Transverse colon (tissue), 4 donors: Measurements from ENCODE around the gene NT5C1A. TPM values are rescaled to one million over a fixed set of nuclear protein-coding genes. Genes with fewer than 3 reads are reported as not detected.

Experiments used
- DNase-seq: peaks from one replicate; pipeline ENCODE4 v3.0.0-alpha.2; 2019
- H3K27ac ChIP-seq, 4 donors: fragments of 200-600 bp; sonication (generic); 2 replicates each; pipeline ENCODE4 v1.5.1; 2016 to 2018; ENCODE audit warnings: inconsistent platforms in 4 of 4
- H3K27me3 ChIP-seq: fragments of 200-600 bp; sonication (generic); 2 replicates; pipeline ENCODE4 v1.5.1; 2017; ENCODE audit warnings: inconsistent platforms
- H3K36me3 ChIP-seq, 4 donors: fragments of 200-600 bp; sonication (generic); 2 replicates each; pipeline ENCODE4 v1.5.1; 2017 to 2019; ENCODE audit warnings: inconsistent platforms in 4 of 4
- H3K4me1 ChIP-seq, 4 donors: fragments of 200-600 bp; sonication (generic); 2 replicates each; pipeline ENCODE4 v1.5.1; 2017 to 2020; ENCODE audit warnings: inconsistent platforms in 4 of 4
- H3K4me3 ChIP-seq, 4 donors: fragments of 200-600 bp; sonication (generic); 1 replicate in 1 of 4; 2 replicates in 3 of 4; pipeline versions ENCODE4 v1.5.1 to v1.6.1; 2017 to 2019; ENCODE audit warnings: inconsistent platforms in 4 of 4
- H3K9me3 ChIP-seq, 2 donors: fragments of 200-600 bp; sonication (generic); 2 replicates each; pipeline ENCODE4 v1.5.1; 2017 to 2019; ENCODE audit warnings: inconsistent platforms in 2 of 2
- CTCF ChIP-seq, 5 experiments: fragments of 200-600 bp in 3 of 5; fragments of 450-650 bp in 2 of 5; sonication (generic) in 3 of 5; IDR thresholded peaks; 1 replicate in 2 of 5; 2 replicates in 3 of 5; pipeline ENCODE4 v1.5.1; 2016 to 2017; ENCODE audit warnings: antibody characterized with exemption in 5 of 5, inconsistent platforms in 3 of 5, mild to moderate bottlenecking in 2 of 5, moderate library complexity in 1 of 5
- EP300 ChIP-seq: sonication (generic); formaldehyde crosslinking; IDR thresholded peaks from one replicate; pipeline ENCODE4 v1.6.1; 2017; ENCODE audit warnings: antibody characterized with exemption, low read depth
- POLR2A ChIP-seq: fragments of 450-650 bp; IDR thresholded peaks from one replicate; pipeline ENCODE4 v1.6.1; 2016; ENCODE audit warnings: antibody characterized with exemption, mild to moderate bottlenecking, moderate library complexity
- POLR2AphosphoS5 ChIP-seq, 3 donors: sonication (generic); formaldehyde crosslinking; IDR thresholded peaks; one replicate each; pipeline ENCODE4 v1.6.1; 2016; ENCODE audit warnings: antibody characterized with exemption in 3 of 3
- WGBS, 2 donors: methylation state at CpG; one replicate each; pipeline ENCODE4 v1.1.5; 2018; ENCODE audit warnings: low coverage in 1 of 2; 5-methylcytosine and 5-hydroxymethylcytosine counted together
- in situ Hi-C, 4 donors: fragments of 200-750 bp; cut with MboI; loops; one replicate each; pipeline versions ENCODE4 v1.15.0 to v1.15.1; 2017; ENCODE audit warnings: low sequenced_read_pairs in 3 of 4, low pct_ligation_motif_present in 1 of 4, low pct_unique_long_range_greater_than_20kb in 1 of 4
- intact Hi-C: fragments of 100-400 bp; cut with DNase I; formaldehyde crosslinking; loops from one replicate; pipeline ENCODE4 v1.15.1; 2023; ENCODE audit warnings: low total_unique reads
- total RNA-seq, 4 donors: library from RNA; depleted of rRNA; stranded (reverse); fragments of >200 nt; gene quantifications; one replicate each; pipeline ENCODE4 v1.1.0, GENCODE V29; 2016

NT5C1A gene
- total RNA-seq, 4 donors from 2014 or later = not detected

GRCh38 chr1:39620659-39621165 lies 51.2 kb downstream of the NT5C1A start:
- Histone ChIP-seq H3K4me1 (no peaks in the 10 kb centered on the region), H3K27me3 (no peaks in the 10 kb centered on the region), H3K27ac (no peak overlapping the region), H3K9me3 (no peaks in the 10 kb centered on the region), H3K4me3 (no peak overlapping the region), H3K36me3 (no peaks in the 10 kb centered on the region)
- WGBS, 2 donors = 70 to 87% methylated on average over 2 to 3 of the region's 3 CpGs
- TF ChIP-seq POLR2A (no peak), EP300 (no peak), CTCF (IDR thresholded peaks at IDR 0.05) (no peak), POLR2AphosphoS5 (IDR thresholded peaks at IDR 0.05) (no peak)
- in situ Hi-C loops = no loop called here
- intact Hi-C loops = no loop called here
- DNase-seq = no peak

DNA sequence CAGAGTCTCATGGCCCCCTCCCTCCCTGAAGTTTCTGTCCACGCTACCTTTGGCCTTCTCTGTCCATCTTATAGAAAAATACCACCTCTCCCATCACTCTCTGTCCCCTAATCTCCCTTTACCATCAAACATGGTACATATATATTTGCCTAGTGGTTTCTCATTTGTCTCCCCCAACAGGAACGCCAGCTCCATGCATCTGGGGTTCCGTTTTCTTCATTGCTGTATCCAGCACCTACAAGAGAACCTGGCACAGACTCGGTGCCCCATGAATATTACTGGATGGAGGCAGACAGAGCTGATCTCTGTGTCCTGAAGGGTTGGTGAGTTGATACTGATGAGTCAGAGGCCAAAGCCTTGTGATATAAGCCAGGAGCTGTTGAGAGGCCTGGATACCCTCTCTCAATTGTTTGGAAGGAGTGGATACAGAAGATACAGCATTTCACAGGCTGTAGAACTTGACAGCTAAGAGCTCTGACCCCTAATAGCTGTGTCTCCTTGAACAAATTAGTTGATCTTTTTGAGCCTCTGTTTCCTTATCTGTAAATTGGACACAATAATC lies 54.3 kb downstream of the NT5C1A start:
- 65 to 89% methylated on average over 2 to 4 of the region's 4 CpGs for WGBS, 2 donors
- in situ Hi-C loops = no loop called here
- H3K27me3 ChIP-seq = no peaks in the 10 kb centered on the region
- intact Hi-C loops = no loop called here
- no peak for DNase-seq
- peaks cover 0 to 3% (median 0%) of the 10 kb centered on the region in 4 donors for H3K4me1 ChIP-seq
- no peak overlapping the region for H3K4me3 ChIP-seq
- no peaks in the 10 kb centered on the region for H3K36me3 ChIP-seq
- no peak overlapping the region for H3K27ac ChIP-seq
- TF ChIP-seq EP300 (no peak), POLR2A (no peak), CTCF (IDR thresholded peaks at IDR 0.05) (no peak), POLR2AphosphoS5 (IDR thresholded peaks at IDR 0.05) (no peak)
- H3K9me3 ChIP-seq = no peaks in the 10 kb centered on the region

GRCh38 chr1:39615086-39615673 lies 56.7 kb downstream of the NT5C1A start:
- TF ChIP-seq POLR2A (no peak), EP300 (no peak), POLR2AphosphoS5 (IDR thresholded peaks at IDR 0.05) (no peak), CTCF (IDR thresholded peaks at IDR 0.05) (no peak)
- Histone ChIP-seq H3K27ac (no peak overlapping the region), H3K27me3 (no peaks in the 10 kb centered on the region), H3K9me3 (no peaks in the 10 kb centered on the region), H3K4me3 (no peak overlapping the region), H3K36me3 (no peaks in the 10 kb centered on the region), H3K4me1 (peaks cover 0 to 3% (median 0%) of the 10 kb centered on the region in 4 donors)
- intact Hi-C loops (no loop called here), in situ Hi-C loops (no loop called here)
- no peak for DNase-seq
- 65 to 69% methylated on average over 5 to 8 of the region's 8 CpGs for whole genome bisulfite sequencing, 2 donors

GRCh38 chr1:39614488-39614887 lies 57.4 kb downstream of the NT5C1A start:
- Histone ChIP-seq H3K27me3 (no peaks in the 10 kb centered on the region), H3K9me3 (no peaks in the 10 kb centered on the region), H3K4me1 (peaks cover 0 to 3% (median 0%) of the 10 kb centered on the region in 4 donors), H3K27ac (no peak overlapping the region), H3K36me3 (no peaks in the 10 kb centered on the region), H3K4me3 (no peak overlapping the region)
- no peak for DNase-seq
- intact Hi-C loops = no loop called here
- in situ Hi-C loops = no loop called here
- 78 to 93% methylated on average over 4 to 6 of the region's 6 CpGs for WGBS, 2 donors
- TF ChIP-seq POLR2A = no peak
- no peak for TF ChIP-seq EP300
- TF ChIP-seq CTCF (IDR thresholded peaks at IDR 0.05) = no peak
- TF ChIP-seq POLR2AphosphoS5 (IDR thresholded peaks at IDR 0.05) = no peak
